ENCODE measurements around the gene ANO2.
"Not testable (repeated sequence)": the region's sequence is repeated elsewhere in the genome, so short reads cannot be mapped to it uniquely, and the experiment has no call there.

ANO2 gene

DNA sequence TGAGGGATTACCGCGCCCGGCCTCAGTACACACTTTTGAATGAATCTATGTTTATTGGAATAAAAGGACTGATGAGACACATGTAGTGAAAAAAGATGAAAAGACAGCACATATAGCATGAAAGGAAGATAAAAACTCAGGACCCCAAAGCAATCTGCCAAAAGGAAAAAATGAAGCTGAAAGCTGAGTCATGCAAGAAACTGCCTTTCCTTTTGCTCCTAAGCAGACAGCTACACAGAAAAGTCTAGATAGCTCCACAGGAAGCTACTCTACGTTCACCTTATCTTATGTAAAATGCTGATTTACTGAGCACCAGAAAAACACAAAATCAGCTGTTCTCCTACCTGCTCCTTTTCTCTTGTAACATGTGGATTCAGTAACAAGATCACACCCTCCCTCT, 384.8 kb downstream of the ANO2 start:
- no peak for DNase-seq (ENCODE audit: low read depth in 4 of 4, low spot score in 1 of 4)

DNA sequence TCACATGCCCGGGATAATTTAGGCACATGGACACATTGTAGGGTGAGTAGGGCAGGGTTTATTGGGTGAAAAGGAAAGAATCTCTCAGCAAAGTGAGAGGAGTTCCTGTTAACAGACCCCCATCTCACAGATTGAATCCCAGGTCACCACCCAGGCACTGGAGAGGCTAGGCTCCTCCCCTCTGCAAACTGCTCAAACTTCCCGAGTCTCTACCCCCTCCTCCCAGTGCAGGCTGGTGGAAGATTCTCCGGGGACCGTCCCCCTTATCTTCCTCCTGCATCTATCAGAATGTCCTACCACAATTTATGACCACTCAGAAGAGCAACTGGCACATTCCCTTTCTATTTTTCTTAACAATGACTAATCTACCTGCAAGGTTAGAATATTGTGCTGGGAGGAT, 387.2 kb downstream of the ANO2 start:
- no peak for DNase-seq (ENCODE audit: low read depth in 4 of 4, low spot score in 1 of 4)

- DNase-seq (ENCODE audit: low read depth in 4 of 4, low spot score in 1 of 4): no peak
These were observed 387.9 kb downstream of the ANO2 start for GRCh38 chr12:5556946-5557673.

DNA sequence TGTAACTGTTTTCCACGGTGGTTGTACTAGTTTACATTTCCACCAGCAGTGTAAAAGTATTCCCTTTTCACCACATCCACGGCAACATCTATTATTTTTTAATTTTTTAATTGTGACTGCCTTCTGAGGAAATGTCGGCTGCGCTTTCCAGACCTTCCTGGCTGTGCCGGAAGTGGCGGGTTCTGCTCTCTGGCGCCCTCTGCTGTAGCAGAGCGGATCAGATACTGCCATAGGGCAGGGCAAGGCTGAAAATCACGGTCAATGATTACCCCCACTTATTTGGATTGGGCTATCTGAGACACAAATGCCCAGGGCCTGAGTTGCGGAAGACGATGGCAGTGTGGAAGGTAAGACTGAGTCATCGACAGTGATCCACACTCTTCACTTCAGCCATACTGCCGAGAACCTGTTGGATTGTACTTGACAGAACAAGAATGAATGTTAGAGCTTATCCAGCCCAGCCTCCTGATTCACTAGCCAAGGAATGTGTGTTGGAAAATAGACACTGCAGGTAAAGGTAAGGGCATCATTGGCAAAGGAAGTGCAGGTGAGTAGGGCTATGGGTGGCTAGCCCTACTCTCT, 388.9 kb downstream of the ANO2 start:
- no peak for DNase-seq (ENCODE audit: low read depth in 4 of 4, low spot score in 1 of 4)

DNA sequence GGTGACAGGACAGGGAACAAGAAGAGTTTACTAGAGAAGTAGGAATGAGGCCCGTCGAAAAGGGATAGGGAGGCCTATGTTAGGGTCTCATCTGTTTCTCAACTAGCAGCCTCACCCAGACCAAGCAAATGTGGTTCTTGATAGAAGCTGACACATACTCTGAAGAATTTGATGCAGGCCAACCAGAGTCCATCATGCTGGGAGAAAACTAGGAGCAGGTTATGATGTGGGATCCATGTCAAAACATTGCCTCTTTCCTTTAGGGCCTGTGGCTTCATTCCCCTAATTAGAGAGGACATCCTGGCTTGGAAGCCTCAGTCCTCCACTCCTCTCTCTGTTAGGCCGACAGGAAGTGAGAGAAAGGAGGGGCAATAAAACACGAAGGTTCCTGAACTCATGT, 390.3 kb downstream of the ANO2 start:
- no peak for DNase-seq (ENCODE audit: low read depth in 4 of 4, low spot score in 1 of 4)

- DNase-seq (ENCODE audit: low read depth in 4 of 4, low spot score in 1 of 4): no peak
These were observed 396.0 kb downstream of the ANO2 start for GRCh38 chr12:5549011-5549410.

DNA sequence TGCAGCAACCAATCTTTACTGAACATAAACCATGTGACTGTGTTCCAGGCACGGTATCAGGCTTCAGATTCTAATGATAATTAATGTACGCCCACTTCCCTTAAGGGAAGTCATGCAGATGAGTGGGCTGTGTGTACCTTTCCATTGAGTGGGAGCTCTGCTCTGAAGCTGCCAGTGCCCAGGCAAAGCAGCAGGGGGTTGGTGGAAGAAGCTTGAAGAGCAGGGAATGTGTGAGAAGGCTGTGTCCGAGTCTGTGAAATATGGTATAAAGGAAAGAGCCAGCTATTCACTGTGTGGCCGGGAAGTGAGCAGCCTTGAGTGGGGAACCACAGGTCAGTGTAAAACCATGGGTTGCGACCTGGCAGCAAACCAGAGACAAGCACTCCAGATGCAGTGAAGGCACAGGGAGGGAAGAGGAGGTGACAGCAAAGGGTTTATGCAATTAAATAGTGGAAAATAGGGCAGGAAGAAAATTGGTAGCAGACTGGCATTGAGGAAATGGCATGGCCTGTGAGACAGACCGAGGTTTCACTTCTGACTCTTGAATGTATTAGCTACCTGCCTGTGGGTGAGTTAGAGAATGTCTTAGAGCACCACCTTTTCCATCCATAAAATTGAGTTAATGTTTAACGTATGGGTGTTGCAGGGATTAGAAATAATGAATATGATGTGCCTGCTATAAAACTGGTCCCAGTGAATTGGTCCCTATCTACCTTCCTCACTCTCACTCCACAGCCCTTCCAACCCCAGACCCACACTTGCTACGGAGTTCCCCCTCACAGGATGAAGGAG, 396.7 kb downstream of the ANO2 start:
- no peak for DNase-seq (ENCODE audit: low read depth in 4 of 4, low spot score in 1 of 4)

GRCh38 chr12:5546616-5547015, 398.4 kb downstream of the ANO2 start:
- DNase-seq (ENCODE audit: low read depth in 4 of 4, low spot score in 1 of 4): no peak

GRCh38 chr12:5537771-5538170, 407.3 kb downstream of the ANO2 start:
- DNase-seq (ENCODE audit: low read depth in 4 of 4, low spot score in 1 of 4): no peak

DNA sequence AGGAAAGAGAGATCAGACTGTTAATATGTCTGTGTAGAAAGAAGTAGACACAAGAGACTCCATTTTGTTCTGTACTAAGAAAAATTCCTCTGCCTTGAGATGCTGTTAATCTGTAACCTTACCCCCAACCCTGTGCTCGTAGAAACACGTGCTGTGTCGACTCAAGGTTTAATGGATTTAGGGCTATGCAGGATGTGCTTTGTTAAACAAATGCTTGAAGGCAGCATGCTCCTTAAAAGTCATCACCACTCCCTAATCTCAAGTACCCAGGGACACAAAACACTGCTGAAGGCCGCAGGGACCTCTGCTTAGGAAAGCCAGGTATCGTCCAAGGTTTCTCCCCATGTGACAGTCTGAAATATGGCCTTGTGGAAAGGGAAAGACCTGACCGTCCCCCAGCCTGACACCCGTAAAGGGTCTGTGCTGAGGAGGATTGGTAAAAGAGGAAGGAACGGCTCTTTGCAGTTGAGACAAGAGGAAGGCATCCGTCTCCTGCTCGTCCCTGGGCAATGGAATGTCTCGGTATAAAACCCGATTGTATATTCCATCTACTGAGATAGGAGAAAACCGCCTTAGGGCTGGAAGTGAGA, 407.9 kb downstream of the ANO2 start:
- DNase-seq (ENCODE audit: low read depth in 4 of 4, low spot score in 1 of 4): not testable (repeated sequence)

- DNase-seq (ENCODE audit: low read depth in 4 of 4, low spot score in 1 of 4): no peak
These were observed 409.5 kb downstream of the ANO2 start for GRCh38 chr12:5535541-5535940.

GRCh38 chr12:5534426-5535199, 410.4 kb downstream of the ANO2 start:
- no peak for DNase-seq (ENCODE audit: low read depth in 4 of 4, low spot score in 1 of 4)

- no peak for DNase-seq (ENCODE audit: low read depth in 4 of 4, low spot score in 1 of 4)
These were observed 411.7 kb downstream of the ANO2 start for GRCh38 chr12:5533368-5533767.

DNA sequence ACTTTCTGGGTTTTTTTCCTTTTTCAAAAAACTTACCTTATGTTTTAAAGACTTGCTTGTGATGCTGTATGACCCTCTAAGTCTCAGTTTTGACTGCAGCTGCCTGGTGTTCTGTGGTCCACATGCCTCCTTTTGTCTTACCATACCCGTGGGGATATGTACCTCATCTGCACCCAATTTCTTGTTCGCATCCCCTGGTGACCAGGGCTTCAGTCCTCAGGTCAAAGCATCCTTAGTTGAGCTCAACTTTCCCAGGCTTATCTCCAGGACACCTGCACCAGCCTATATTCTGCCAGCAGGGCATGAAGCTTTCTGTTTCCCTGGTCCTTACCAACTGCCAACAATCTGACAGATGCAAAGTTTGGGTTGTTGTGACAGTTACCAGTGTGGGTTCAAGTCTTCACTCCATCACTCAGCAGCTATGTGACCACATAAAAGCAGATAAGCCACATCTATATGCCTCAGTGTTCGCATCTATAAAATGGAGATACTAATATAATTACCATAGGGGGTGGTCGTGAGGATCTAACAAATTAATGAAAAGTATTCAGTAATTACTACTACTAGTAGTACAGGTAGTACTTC, 419.2 kb downstream of the ANO2 start:
- DNase-seq (ENCODE audit: low read depth in 4 of 4, low spot score in 1 of 4): no peak

GRCh38 chr12:5524769-5525436, 420.2 kb downstream of the ANO2 start:
- DNase-seq (ENCODE audit: low read depth in 4 of 4, low spot score in 1 of 4): no peak

- DNase-seq (ENCODE audit: low read depth in 4 of 4, low spot score in 1 of 4): no peak
These were observed 420.8 kb downstream of the ANO2 start for GRCh38 chr12:5524116-5524768.

DNA sequence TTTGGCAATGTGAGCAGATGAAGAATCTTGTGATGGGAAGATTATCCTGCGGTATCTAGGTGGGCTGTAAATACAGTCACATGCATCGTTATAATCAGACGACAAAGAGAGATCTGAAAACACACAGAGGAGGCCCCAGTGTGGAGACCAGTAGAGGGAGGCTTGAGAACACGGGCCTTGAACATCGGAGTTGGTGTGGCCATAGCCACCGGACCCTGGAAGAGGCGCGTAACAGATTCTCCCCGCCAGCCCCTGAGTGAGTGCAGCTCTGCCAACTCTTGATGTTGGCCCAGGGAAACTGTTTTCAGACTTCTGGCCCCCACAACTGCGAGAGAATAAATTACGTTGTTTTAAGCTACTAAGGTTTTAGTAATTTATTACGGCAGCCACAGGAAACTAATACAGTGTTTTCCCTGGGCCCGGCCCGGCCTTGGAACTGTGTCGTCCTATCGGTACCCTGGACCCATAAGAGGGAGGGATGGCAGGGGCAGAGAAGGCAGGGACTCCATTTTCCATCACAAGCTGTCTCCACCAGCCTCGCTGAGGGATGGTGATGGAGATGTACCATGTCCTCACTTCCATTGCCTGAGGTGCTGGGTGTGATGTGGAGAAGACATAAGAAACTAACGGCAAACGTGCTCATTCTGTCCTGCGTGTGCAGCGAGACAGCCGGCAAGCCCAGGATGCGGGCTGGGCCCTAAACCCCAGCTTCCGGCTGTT, 421.5 kb downstream of the ANO2 start:
- no peak for DNase-seq (ENCODE audit: low read depth in 4 of 4, low spot score in 1 of 4)

DNA sequence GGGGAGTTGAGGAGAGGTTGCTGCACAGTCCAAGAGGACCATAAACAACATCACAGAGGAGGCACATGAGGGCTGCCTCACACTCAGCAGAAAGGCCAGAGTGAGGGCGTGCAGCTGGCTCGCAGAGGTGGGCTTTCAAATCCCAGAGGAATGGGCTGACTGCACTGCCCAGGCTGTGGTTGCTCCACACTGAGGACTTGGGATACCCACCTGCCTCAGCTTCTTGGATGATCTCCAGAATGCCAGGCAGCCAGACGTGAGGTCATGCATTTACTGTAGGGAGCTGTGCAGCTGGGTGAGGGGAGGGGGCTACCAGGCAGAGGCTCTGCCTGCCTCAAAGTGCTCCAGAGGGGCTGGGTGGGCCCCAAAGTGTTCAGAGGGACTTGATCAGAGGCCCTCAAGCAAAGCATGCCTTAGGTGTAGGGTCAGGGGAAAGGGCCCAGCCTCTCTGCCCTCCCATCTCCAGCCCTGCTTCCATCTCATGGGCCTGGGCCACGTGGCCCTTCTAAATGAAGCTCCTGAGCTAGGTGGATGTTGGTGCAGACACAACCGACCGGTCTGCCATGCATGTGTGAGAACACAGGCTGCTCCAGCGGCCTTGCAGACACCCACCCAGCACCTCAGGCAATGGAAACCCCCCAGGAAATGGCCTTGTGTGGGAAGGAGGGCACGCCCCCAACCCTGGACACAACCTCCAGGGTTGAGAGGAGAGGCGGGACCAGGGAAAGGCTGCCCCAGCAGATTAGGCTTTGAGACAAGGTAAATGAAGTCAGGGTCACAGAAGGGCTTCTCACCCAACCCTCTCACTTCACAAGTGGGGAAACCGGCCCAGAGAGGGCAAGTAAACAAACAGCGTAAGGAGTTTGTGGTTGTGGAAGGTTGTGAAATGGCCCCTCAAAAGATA, 422.4 kb downstream of the ANO2 start:
- no peak for DNase-seq (ENCODE audit: low read depth in 4 of 4, low spot score in 1 of 4)
